OCI-M1 (cell line): ENCODE data around the gene TDRD1.
"Not testable (repeated sequence)": the region's sequence is repeated elsewhere in the genome, so short reads cannot be mapped to it uniquely, and the experiment has no call there.

ENCODE experiments used
- DNase-seq: peaks from one replicate; lab custom pipeline; 2025; lab: John Stamatoyannopoulos, UW

TDRD1 gene

GRCh38 chr10:114179148-114179547 is at the start of gene TDRD1:
Gene TDRD1 (plus strand): TSS chr10:114179353. CDS start chr10:114187832, 8,479 bp downstream.
- no peak for DNase-seq

- DNase-seq = peak; percentile 83
Measured at GRCh38 chr10:114131094-114131493, 48.1 kb upstream of the TDRD1 start.

GRCh38 chr10:114135476-114135875 is 43.7 kb upstream of the TDRD1 start:
- no peak for DNase-seq

GRCh38 chr10:114138581-114138980 is 40.6 kb upstream of the TDRD1 start:
- DNase-seq = no peak

- no peak for DNase-seq
Measured at GRCh38 chr10:114140036-114140435, 39.1 kb upstream of the TDRD1 start.

- not testable (repeated sequence) for DNase-seq
Measured at GRCh38 chr10:114140827-114141226, 38.3 kb upstream of the TDRD1 start.

- DNase-seq = no peak
Measured at GRCh38 chr10:114142018-114142417, 37.1 kb upstream of the TDRD1 start.

GRCh38 chr10:114143160-114143559 is 36.0 kb upstream of the TDRD1 start:
- DNase-seq = no peak

- DNase-seq = not testable (repeated sequence)
Measured at GRCh38 chr10:114149476-114149875, 29.7 kb upstream of the TDRD1 start.

- DNase-seq = no peak
Measured at GRCh38 chr10:114151486-114151885, 27.7 kb upstream of the TDRD1 start.

GRCh38 chr10:114151892-114152291 is 27.3 kb upstream of the TDRD1 start:
- DNase-seq = no peak

GRCh38 chr10:114157912-114158311 is 21.2 kb upstream of the TDRD1 start:
- peak; percentile 51 for DNase-seq

- DNase-seq = no peak
Measured at GRCh38 chr10:114163062-114163461, 16.1 kb upstream of the TDRD1 start.

GRCh38 chr10:114166043-114166442 is 13.1 kb upstream of the TDRD1 start:
- DNase-seq = no peak

- no peak for DNase-seq
Measured at GRCh38 chr10:114166494-114166893, 12.7 kb upstream of the TDRD1 start.

- DNase-seq = no peak
Measured at GRCh38 chr10:114167985-114168384, 11.2 kb upstream of the TDRD1 start.

GRCh38 chr10:114168450-114169009 is 10.6 kb upstream of the TDRD1 start:
- DNase-seq = no peak

- DNase-seq = peak; percentile 30
Measured at GRCh38 chr10:114172216-114172615, 6.9 kb upstream of the TDRD1 start.

GRCh38 chr10:114172776-114173602 is 6.2 kb upstream of the TDRD1 start:
- peak; percentile 54 for DNase-seq

GRCh38 chr10:114173603-114173920 is 5.6 kb upstream of the TDRD1 start:
- DNase-seq = no peak

GRCh38 chr10:114173921-114174694 is 5.0 kb upstream of the TDRD1 start, which contains the start of gene CCDC186:
Gene CCDC186 (minus strand): TSS chr10:114174203. CDS start chr10:114163268, 10,935 bp downstream.
- peak; percentile 93 for DNase-seq

- peak; percentile 69 for DNase-seq
Measured at GRCh38 chr10:114174695-114175188, 4.4 kb upstream of the TDRD1 start.

GRCh38 chr10:114175667-114176066 is 3.5 kb upstream of the TDRD1 start:
- DNase-seq = no peak
